ENCODE results near the gene TSC2.

The TSC2 gene

GRCh38 chr16:2047330-2048115 lies at the start of gene TSC2, which contains the start of gene NTHL1:
TSS of gene TSC2 (plus strand) at chr16:2047985. CDS start at chr16:2048616, 631 bp downstream.
TSS of gene NTHL1 (minus strand) at chr16:2047834. CDS start at chr16:2047823, 11 bp downstream.
- DNase-seq (ENCODE audit: low read depth in 4 of 4, low spot score in 1 of 4): peak; percentile 78 to 92 (median 83)

GRCh38 chr16:1998360-1998835 lies 49.4 kb upstream of the TSC2 start:
- DNase-seq (ENCODE audit: low read depth in 4 of 4, low spot score in 1 of 4): no peak

- no peak for DNase-seq (ENCODE audit: low read depth in 4 of 4, low spot score in 1 of 4)
Measured at GRCh38 chr16:1998852-1999801, 48.7 kb upstream of the TSC2 start.

DNA sequence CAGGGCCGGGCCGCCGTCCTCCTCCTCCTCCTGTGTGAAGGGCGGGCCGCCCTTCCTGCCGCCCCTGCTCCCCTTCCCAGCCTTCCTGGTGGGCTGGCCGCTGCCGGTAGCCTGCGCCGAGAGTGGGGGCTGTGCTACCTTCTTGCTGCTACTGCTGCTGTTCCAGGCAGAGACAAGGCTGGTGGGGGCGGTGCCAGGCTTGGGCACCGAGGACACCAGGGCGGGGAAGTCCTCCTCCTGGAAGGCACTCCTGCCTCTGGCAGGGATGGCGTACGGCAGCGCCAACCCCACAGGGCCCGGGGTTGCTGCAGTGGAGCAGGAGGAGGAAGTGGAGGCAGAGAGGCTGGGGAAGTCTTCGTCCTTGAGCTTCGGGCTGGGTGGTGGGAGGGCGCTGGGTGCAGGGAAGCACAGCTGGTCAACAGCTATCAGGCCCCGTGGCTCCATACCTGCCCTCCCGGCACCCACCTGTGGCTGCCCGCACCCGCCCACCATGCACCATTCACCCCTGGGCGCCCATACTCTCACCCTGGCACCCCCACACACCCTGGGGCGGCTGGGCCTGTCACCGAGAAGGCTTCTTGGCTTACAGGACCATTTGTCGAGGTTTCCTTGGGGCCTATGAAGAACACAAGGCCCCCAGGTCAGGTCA lies 47.8 kb upstream of the TSC2 start:
- no peak for DNase-seq (ENCODE audit: low read depth in 4 of 4, low spot score in 1 of 4)

DNA sequence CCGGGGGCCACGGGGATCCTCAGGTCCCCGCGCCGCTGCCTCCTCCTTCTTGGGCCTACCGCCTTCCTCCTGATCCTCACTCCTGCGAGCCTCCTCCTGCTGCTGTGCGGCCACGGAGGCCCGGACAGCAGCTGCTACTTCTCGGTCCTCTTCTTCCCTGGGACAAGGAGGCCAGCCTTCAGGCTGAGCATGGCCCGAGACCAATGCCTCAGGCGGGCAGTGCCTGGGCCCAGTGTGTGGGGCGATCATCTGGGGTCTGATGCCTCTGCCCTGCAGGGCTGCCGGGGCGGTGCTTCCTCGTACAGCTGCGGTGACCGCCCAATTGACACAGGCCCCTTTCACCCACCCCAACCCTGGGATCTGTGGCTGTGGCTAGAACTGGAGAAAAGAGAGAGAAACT lies 46.8 kb upstream of the TSC2 start:
- DNase-seq (ENCODE audit: low read depth in 4 of 4, low spot score in 1 of 4): no peak

GRCh38 chr16:2001456-2002355 lies 46.1 kb upstream of the TSC2 start:
- no peak for DNase-seq (ENCODE audit: low read depth in 4 of 4, low spot score in 1 of 4)

DNA sequence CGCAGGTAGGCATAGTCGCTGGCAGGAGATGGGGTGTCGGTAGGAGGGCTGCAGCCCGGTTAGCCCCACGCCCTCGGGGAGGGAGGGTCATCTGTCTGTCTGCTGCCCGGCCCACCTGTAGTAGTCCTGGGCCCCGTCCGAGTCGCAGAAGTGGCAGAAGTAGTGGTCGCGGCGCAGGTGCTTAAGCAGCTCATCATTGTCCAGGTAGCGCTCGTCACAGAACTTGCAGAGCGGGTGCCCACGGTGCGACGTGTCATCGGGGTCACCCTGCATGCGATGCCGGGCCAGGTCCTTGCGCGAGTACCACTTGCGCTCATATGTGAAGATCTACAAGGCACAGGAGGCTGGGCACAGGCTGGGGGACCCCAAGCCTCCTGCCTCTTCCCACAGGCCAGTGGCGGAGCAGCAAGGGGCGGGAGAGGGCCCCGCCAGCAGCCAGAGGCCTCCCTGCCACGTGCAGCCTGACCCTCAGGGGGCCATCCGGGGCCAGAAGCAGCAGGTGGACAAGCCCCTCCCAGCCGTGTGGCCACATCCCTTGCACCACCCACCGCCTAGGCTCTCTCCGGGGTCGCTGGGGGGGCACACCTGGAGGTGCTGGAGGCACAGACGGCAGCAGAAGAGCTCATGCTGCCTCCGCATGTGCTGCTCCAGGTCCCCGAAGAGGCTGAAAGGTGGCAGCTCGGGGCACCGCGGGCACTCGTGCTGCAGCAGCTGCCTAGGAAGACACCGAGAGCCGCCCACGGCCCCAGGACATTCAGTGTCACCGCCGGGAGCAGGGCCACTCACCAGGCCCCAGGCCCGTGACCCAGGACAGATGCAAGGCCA lies 45.2 kb upstream of the TSC2 start:
- DNase-seq (ENCODE audit: low read depth in 4 of 4, low spot score in 1 of 4): no peak

- no peak for DNase-seq (ENCODE audit: low read depth in 4 of 4, low spot score in 1 of 4)
Measured at GRCh38 chr16:2003231-2003826, 44.5 kb upstream of the TSC2 start.

- peak; percentile 70 to 89 (median 79) for DNase-seq (ENCODE audit: low read depth in 4 of 4, low spot score in 1 of 4)
Measured at GRCh38 chr16:2003827-2004641, 43.8 kb upstream of the TSC2 start.

DNA sequence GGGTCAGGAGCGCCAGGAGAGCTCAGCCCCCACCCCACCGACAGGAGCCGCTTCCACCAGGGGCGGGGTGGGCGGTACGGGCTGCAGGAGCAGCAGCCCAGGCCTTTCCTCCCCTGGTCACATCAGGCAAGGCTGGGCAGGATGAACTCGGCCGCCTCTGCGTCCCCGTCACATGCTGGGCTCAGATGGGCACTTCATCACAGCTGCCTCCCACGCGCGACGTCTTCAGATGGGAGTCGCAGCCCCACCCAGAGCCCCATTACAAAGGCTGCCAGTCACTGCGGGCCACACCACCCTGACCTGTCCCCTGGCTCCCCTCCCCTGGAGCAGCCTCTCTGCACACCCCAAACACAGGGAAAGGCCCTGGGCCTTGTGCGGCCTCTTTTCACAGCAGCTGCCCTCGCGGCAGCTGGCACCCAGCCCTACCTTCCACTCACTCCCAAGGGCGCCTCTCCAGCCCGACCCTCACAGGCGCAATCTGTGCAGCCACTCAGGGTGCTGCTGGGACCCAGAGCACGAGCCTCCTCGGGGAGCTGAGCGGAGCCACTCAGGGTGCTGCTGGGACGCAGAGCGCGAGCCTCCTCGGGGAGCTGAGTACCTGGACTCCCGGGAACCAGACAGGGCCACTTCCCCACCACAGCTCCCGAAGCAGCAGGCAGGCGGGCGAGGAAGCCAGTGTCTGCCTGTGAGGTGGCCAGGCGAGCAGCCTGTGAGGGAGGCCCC lies 42.8 kb upstream of the TSC2 start:
- no peak for DNase-seq (ENCODE audit: low read depth in 4 of 4, low spot score in 1 of 4)

DNA sequence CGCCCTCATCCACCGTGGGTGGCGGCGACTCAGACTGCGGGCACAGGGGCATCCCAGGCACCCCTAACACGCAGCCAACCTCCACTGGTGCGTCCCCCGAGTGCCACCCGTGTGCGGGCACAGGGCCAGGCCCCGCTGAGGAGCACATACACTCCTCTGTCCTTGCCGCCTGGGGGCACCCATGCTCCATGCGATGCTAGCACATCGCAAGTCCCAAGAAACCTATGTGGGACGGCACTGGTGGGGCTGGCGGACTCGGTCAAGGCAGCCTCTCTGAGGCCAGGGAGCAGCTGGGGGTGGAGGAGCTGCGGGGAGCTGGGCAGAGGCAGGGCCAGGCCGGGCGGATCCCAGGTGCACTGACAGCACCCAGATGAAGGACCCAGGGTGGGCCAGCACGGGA lies 42.1 kb upstream of the TSC2 start:
- no peak for DNase-seq (ENCODE audit: low read depth in 4 of 4, low spot score in 1 of 4)

DNA sequence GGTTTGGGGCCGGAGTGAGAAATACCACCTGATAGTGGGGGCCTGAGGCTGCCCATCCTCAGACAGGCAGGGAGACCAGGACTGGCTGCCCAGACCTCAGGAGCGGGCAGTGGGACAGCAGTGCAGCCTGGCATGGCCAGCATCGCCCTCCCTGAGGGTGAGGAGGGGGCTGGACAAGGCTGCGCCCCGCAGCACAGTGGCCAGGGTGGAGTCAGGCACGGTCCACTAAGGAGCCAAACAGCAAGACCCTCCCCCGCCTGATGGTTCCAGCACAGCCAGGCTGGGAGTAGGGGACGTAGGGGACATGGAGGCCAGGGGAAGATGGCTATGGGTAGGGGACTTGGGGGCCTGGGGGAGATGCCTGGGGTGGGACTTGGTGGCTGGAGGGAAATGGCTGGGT lies 41.5 kb upstream of the TSC2 start:
- no peak for DNase-seq (ENCODE audit: low read depth in 4 of 4, low spot score in 1 of 4)

GRCh38 chr16:2007081-2007836 lies 40.5 kb upstream of the TSC2 start:
- no peak for DNase-seq (ENCODE audit: low read depth in 4 of 4, low spot score in 1 of 4)

GRCh38 chr16:2008009-2008526 lies 39.7 kb upstream of the TSC2 start:
- DNase-seq (ENCODE audit: low read depth in 4 of 4, low spot score in 1 of 4): no peak

- DNase-seq (ENCODE audit: low read depth in 4 of 4, low spot score in 1 of 4): no peak
Measured at GRCh38 chr16:2008631-2009163, 39.1 kb upstream of the TSC2 start.

- no peak for DNase-seq (ENCODE audit: low read depth in 4 of 4, low spot score in 1 of 4)
Measured at GRCh38 chr16:2009164-2009711, 38.5 kb upstream of the TSC2 start.
